GM21786 (cell line): ENCODE results near the gene FBN2.
"Not testable (repeated sequence)": the region's sequence is repeated elsewhere in the genome, so short reads cannot be mapped to it uniquely, and the experiment has no call there.

Experiments
- ATAC-seq: cut with Tn5 transposase; IDR thresholded peaks from one replicate; pipeline ENCODE4 v1.9.1; 2021; ENCODE audit not compliant: unreplicated experiment

Gene FBN2

DNA sequence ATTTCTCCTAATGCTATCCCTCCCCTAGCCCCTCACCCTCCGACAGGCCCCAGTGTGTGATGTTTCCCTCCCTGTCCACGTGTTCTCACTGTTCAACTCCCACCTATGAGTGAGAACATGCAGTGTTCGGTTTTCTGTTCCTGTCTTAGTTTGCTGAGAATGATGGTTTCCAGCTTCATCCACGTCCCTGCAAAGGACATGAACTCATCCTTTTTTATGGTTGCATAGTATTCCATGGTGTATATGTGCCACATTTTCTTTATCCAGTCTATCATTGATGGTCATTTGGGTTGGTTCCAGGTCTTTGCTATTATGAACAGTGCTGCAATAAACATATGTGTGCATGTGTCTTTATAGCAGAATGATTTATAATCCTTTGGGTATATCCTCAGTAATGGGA lies 216.6 kb downstream of the FBN2 start:
- not testable (repeated sequence) for ATAC-seq

GRCh38 chr5:128318691-128319090 lies 219.4 kb downstream of the FBN2 start:
- no peak for ATAC-seq

DNA sequence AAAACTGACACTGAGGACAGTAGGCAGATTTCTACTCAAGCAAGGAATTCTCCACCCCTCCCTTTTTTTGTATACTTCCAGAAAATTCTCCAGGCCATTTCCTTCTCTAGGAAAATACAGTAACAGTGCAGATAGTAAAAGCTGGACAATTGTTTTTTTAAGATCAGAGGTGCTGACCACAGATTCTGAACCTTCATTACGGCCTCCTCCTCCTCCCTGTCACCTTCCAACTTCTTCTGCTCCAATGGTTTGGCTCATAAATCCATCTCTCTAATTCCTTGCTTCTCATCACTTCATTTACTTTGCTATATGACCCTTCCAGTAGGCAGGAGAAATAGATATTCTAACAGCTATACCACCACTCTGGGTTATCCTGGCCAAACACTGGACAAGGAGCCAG lies 220.6 kb downstream of the FBN2 start:
- no peak for ATAC-seq

DNA sequence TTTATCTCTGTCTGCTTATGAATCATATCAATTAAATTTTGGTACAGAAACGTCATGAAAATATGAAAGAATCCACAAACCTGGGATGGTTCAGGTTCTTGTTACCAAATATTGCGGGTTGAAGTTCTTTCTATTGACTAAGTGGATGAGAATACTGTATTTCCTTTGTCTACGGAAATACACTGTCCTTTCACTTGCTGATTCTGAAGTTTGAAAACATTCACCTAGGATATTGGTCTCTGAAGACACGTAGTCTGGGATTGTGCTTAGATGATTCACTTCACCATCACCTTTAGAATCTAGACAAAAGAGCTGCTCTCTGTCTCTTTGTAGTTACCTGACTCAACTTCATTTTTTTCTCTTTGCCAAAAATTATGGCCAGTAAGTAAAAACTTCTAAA lies 222.4 kb downstream of the FBN2 start:
- ATAC-seq, result no peak

DNA sequence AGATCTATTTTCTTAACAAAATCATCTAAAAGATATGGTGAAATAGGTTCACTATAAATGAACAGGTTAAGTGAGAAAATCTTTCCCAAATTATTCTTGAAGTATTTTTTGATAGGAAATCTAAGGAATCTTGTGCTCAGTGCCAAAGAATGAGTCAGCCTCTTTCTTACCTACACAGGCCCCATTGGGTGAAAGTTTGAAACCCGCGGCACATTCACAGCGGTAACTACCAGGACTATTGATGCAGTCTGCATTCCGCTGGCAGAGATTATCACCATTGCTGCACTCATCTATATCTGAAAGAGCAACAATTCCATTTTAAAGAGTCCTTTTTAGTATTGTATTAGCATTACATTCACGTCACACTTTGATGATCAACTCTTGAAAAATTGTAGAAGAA lies 232.7 kb downstream of the FBN2 start:
- ATAC-seq, result no peak

DNA sequence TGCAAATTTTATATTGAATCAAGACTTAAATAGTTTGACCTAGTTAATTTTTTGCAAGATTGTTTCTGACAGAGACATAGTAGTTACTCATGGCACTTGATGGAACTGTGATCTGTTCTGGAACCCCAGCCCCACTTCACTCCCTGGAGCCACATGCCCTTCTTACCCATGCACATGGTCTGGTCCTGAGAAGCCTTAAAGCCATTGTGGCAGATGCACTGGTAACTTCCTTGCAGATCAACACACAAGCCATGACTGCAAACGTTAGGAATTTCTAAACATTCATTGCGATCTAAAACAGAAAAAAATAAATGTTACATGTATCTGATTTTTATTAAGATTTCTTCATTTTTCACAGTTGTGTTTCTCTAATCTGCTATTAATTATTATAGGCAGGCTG lies 233.3 kb downstream of the FBN2 start:
- ATAC-seq, result no peak

DNA sequence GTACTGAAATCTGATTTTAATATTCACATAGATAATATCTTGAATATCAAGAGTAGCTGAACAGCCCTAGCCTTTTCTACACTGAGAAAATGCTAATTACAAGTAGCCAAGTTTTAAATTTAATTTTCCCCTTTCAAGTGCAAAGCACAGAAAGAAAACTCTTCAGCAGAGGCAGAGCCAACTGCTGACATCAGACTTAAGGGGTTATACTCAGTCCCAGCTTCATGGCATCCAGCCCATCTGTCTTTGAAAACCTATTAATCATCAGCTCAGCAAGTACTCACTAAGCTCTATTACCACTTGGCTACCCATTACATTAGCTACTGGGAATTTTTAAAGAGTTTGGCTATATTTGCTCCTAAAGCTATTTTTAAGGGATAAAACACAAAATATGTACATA lies 234.0 kb downstream of the FBN2 start:
- ATAC-seq, result no peak

DNA sequence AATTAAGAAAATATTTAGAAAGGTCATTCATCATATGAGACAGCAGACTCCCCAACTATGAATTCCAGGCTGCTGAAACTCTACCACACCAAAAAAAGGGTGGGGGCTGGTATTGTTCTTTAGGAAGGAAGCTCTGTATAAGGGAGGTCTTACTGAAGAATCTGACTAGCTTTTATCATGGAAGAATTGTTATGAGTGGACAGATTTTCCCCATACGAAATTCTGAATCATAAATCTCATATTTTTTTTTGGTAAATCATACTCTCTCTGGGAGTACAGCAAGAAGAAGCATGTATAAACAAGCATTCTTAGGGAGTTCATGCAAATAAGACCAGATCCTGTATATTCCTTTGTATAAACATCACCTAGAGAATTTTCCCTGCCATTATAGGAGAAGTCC lies 234.5 kb downstream of the FBN2 start:
- no peak for ATAC-seq

DNA sequence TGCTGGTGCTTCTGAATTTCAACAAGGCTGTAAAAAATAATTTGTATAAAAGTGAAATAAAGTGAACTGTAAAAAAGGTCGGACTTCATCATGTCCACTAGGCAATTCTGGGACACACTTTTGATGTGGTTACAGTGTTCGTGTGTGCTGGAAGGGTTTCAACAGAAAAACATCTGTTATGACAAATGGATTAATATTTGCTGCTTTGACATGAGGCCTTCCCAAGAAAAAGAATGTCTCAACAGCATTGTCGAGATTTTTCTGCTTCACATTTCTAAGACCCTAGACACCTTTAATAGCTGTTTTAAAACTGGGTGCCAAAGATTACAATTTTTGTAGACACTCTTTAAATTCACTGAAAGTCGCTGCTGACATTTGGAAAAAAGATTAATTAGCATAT lies 237.9 kb downstream of the FBN2 start:
- ATAC-seq, result no peak

DNA sequence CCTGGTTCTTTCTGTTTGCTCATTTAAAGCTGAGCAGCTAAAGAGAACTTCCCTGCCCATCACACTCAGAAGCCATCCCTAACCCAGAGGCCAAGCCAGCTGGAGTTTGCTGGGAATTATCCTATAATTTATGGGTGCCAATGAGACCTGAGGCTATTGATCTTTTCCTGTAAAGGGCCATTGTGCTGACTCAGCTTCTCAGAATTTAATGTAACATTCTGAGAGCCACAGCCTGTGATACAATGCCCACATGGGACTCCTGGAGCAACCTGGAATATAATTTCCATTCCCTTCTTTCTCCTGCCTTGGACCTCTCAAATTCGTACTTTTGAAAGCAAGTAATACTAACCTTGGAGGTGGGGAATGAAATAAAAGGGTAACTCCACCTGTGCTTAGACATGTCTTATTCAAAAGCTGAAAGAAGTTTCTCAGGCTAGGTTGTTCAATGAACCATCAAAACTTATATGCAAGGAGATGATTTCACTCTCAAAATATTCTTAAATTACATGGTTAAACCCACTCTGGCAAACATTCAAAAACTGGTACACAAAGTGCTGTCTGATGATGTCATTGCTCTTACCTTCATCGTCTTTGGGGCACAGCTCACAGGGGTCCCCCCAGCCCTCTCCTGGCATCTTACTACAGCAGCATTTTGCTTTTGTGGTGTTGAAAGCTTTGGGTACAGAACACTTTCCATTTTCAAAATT lies 247.7 kb downstream of the FBN2 start:
- ATAC-seq, result no peak

GRCh38 chr5:128287740-128288139 lies 250.3 kb downstream of the FBN2 start:
- no peak for ATAC-seq

GRCh38 chr5:128284236-128284635 lies 253.8 kb downstream of the FBN2 start:
- ATAC-seq, result no peak

DNA sequence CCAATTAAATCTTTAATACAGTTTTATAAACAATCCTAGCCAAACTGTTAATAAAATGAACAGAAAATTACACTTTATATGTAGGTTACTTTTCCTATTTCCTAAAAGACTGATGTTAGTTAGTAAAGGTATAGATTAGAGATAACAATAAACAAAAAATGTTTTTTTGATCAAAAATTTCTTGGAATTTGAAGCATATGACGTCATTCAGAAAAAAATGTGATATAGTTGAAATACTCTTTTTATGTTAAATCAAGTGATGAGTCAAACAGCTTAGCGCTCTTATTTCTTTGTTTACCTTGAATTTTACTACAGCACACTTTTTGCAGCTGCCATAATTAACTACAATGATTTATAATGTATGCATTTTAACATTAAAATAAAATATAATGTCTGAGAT lies 258.7 kb downstream of the FBN2 start:
- ATAC-seq, result no peak

DNA sequence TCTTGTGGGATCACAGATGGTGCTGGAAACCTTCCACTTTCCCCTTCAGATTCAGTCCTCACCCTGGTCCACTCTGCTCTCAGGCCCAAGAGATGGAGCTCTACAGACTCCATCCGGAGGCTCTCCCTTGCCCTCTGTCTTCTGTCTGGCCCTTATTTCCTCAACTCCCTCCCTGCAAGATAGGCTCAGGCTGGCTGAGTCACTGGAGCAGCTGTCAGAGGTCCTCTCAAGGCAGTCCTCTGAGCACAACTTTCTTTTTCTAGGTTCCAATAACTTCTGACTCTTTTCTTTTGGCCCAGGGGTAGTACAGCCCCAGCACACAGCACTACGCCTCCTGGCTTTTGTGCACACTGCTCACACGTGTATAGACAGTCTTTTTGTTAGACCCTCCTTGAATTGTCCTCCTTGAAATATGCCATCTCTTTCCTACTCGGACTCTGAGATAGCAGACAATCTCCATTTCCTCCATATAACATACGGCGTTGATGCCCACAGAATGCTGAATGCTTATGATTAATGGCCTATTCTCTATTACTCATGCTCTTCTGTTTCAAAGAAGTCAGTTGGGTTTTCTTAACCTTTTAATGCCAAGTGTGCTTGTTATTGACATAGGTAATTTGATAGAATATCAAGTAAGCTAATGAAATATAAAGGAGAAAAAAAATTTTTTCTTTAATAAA lies 261.4 kb downstream of the FBN2 start:
- no peak for ATAC-seq

DNA sequence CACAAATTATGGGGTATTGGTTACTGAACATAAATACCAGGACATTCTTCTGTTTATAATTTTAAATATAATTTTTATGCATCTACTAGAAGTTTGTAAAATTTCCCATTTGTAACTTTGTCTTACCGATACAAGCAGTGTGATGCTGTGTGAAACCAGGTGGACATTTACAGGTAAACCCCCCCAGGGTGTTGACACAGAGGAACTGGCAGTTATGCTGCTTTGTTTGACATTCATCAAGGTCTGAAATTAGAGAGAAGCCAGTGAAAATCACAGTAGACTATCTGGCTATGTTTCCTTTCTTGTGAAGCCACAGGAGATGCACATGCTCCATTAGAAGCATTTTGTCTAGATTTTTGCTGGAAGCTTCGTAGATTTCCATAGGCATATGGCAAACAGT lies 263.6 kb downstream of the FBN2 start:
- ATAC-seq, result no peak

DNA sequence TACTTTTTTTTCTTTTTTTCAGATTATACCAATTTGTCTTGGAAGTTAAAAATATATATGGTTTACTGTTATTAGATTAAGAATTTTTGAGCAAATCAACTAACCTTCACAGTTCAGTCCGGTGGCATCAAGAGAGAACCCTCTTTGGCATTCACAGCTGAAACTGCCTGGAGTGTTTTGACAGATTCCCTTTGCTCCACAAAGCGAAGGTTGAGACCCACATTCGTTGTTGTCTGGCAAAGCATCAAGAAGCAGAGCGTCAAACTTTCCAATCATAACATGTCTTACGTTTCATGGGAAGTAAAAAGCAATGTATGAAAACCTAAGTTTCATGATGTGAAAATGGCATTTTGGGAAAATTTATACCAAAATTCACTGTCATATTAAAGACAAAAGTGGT lies 264.3 kb downstream of the FBN2 start:
- ATAC-seq, result no peak

- ATAC-seq, result no peak
These were observed 266.1 kb downstream of the FBN2 start for GRCh38 chr5:128271859-128272464.

GRCh38 chr5:128271071-128271470 lies 267.0 kb downstream of the FBN2 start:
- no peak for ATAC-seq

DNA sequence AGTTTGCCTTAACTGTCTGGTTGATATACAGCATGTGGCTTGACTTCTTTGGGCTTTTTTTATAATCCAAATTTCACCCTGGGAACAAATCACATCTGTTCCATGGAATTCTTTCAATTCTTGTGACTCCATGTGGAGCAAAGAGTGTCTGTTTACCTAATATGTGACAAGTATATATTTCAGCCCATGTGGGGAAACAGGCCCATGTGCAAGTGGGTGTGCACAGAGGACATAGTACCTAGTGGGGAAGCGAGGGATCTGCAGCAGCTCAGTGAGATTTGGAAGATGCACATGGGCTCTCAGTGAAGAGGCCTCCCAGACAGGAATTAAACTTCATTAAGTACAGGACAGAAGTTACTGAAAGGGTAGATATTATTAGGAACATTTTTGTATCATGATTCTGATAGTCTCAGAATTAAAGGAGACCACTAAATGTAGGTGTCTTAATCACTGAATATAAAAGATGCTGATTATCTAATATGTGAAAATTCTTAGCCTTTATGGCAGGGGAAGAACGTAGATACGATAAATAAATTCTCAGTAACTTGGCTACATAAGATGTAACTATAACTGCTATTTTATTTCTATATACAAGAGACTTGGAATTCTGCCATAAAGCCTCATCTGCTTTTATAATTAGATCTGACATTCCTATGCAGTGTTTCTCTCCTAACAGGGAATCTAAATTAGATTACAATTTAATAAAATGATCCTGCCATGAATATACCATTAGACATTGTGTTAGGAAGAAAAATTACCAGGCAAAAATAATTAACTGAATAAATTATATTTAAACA lies 273.3 kb downstream of the FBN2 start:
- no peak for ATAC-seq

- ATAC-seq, result no peak
These were observed 274.7 kb downstream of the FBN2 start for GRCh38 chr5:128263357-128263756.

DNA sequence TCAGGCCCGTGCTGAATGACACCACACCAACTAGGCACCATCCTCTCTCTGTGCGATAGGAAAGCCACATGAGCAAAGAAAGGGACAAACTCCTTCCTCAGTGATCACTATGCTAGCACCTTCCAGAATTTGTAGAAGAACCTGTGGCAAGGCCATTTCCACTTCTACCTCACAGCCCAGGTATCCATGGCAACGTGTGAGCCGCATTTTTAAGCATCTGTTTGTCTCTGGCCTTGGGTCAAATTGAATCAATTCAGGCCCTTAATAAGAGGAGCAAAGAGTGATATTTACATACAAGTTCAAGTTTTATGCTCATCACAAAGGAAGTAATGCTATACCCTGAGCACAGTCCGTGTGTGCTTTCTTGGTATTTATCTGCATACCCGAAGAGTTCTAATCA lies 275.1 kb downstream of the FBN2 start:
- no peak for ATAC-seq

- ATAC-seq, result no peak
These were observed 278.4 kb downstream of the FBN2 start for GRCh38 chr5:128259607-128260021.
